ENCODE measurements around the gene NAALADL1. TPM values are rescaled to one million over a fixed set of nuclear protein-coding genes. Genes with fewer than 3 reads are reported as not detected.

NAALADL1 gene
- total and polyA plus RNA-seq, 9 of the 15 experiments (the other 6 are each of a cell fraction or from before 2014, with no cell fraction given) = 0.06 to 0.72 (median 0.22) TPM; not detected in 4

DNA sequence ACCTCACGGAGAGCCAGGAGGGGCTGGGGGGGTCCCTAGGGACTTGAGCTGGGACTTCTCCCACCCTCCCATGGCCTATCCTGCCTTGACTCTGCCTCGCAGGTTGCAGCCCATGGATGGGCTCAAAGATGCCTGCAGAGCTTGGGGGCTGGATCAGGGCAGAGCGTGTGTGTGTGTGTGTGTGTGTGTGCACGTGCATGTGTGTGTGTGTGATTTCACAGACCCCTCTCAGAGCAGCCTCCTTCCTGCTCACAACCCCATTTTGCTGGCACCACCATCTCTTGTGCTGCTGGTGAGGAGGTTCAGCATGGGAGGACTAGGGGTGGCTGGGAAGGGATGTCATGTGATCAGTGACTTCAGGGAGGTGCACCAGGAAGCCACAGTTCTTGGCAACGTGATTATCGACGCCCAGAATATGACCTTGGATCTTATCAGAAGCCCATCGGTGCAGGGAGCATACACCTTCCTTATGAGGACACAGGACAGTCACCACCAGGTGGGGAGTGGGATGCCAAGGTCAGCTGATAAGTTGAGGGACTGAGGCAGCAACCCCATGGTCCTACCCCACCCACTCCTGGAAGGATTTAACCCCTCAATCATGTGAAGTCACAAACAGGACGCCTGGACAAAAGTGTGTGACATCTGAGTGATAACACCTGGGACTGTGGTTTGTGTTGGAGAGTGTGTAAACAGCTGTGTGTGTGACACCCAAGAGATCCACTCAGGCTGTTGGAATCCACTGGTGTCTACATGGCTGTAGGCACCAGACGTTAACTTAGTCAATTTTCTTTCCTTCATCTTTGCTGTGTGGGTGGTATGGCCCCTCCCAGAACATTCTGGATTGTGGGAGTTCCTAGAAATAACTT is 1.8 kb upstream of the NAALADL1 start (continued):
- peak; percentile 93 for TF ChIP-seq TFE3 (CRISPR knock-in tag; IDR thresholded peaks at IDR 0.05)
- TF ChIP-seq ZBTB2 (IDR thresholded peaks at IDR 0.05) = no peak
- TF ChIP-seq BHLHE40 (IDR thresholded peaks at IDR 0.05; ENCODE audit: low read length) = 0 out of 2 replicates have a peak, but pooled peaks have one; percentile 44
- TF ChIP-seq, protein P1, sequence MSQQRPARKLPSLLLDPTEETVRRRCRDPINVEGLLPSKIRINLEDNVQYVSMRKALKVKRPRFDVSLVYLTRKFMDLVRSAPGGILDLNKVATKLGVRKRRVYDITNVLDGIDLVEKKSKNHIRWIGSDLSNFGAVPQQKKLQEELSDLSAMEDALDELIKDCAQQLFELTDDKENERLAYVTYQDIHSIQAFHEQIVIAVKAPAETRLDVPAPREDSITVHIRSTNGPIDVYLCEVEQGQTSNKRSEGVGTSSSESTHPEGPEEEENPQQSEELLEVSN (IDR thresholded peaks at IDR 0.05; ENCODE audit: borderline replicate concordance in 1 of 2, extremely low read depth in 1 of 2, insufficient read depth in 1 of 2, insufficient read length in 1 of 2, low read depth in 1 of 2, low read length in 1 of 2, poor library complexity in 1 of 2, severe bottlenecking in 1 of 2) = peak; percentile 43 to 54
- TF ChIP-seq MCM5 (IDR thresholded peaks at IDR 0.05; ENCODE audit: low read depth) = no peak
- TF ChIP-seq, protein P2, sequence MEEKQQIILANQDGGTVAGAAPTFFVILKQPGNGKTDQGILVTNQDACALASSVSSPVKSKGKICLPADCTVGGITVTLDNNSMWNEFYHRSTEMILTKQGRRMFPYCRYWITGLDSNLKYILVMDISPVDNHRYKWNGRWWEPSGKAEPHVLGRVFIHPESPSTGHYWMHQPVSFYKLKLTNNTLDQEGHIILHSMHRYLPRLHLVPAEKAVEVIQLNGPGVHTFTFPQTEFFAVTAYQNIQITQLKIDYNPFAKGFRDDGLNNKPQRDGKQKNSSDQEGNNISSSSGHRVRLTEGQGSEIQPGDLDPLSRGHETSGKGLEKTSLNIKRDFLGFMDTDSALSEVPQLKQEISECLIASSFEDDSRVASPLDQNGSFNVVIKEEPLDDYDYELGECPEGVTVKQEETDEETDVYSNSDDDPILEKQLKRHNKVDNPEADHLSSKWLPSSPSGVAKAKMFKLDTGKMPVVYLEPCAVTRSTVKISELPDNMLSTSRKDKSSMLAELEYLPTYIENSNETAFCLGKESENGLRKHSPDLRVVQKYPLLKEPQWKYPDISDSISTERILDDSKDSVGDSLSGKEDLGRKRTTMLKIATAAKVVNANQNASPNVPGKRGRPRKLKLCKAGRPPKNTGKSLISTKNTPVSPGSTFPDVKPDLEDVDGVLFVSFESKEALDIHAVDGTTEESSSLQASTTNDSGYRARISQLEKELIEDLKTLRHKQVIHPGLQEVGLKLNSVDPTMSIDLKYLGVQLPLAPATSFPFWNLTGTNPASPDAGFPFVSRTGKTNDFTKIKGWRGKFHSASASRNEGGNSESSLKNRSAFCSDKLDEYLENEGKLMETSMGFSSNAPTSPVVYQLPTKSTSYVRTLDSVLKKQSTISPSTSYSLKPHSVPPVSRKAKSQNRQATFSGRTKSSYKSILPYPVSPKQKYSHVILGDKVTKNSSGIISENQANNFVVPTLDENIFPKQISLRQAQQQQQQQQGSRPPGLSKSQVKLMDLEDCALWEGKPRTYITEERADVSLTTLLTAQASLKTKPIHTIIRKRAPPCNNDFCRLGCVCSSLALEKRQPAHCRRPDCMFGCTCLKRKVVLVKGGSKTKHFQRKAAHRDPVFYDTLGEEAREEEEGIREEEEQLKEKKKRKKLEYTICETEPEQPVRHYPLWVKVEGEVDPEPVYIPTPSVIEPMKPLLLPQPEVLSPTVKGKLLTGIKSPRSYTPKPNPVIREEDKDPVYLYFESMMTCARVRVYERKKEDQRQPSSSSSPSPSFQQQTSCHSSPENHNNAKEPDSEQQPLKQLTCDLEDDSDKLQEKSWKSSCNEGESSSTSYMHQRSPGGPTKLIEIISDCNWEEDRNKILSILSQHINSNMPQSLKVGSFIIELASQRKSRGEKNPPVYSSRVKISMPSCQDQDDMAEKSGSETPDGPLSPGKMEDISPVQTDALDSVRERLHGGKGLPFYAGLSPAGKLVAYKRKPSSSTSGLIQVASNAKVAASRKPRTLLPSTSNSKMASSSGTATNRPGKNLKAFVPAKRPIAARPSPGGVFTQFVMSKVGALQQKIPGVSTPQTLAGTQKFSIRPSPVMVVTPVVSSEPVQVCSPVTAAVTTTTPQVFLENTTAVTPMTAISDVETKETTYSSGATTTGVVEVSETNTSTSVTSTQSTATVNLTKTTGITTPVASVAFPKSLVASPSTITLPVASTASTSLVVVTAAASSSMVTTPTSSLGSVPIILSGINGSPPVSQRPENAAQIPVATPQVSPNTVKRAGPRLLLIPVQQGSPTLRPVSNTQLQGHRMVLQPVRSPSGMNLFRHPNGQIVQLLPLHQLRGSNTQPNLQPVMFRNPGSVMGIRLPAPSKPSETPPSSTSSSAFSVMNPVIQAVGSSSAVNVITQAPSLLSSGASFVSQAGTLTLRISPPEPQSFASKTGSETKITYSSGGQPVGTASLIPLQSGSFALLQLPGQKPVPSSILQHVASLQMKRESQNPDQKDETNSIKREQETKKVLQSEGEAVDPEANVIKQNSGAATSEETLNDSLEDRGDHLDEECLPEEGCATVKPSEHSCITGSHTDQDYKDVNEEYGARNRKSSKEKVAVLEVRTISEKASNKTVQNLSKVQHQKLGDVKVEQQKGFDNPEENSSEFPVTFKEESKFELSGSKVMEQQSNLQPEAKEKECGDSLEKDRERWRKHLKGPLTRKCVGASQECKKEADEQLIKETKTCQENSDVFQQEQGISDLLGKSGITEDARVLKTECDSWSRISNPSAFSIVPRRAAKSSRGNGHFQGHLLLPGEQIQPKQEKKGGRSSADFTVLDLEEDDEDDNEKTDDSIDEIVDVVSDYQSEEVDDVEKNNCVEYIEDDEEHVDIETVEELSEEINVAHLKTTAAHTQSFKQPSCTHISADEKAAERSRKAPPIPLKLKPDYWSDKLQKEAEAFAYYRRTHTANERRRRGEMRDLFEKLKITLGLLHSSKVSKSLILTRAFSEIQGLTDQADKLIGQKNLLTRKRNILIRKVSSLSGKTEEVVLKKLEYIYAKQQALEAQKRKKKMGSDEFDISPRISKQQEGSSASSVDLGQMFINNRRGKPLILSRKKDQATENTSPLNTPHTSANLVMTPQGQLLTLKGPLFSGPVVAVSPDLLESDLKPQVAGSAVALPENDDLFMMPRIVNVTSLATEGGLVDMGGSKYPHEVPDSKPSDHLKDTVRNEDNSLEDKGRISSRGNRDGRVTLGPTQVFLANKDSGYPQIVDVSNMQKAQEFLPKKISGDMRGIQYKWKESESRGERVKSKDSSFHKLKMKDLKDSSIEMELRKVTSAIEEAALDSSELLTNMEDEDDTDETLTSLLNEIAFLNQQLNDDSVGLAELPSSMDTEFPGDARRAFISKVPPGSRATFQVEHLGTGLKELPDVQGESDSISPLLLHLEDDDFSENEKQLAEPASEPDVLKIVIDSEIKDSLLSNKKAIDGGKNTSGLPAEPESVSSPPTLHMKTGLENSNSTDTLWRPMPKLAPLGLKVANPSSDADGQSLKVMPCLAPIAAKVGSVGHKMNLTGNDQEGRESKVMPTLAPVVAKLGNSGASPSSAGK (IDR thresholded peaks at IDR 0.05) = peak; percentile 96
- TF ChIP-seq ESRRA (IDR thresholded peaks at IDR 0.05; ENCODE audit: borderline replicate concordance, low read depth) = peak; percentile 91
- TF ChIP-seq CREM (IDR thresholded peaks at IDR 0.05; ENCODE audit: low read depth) = 0 out of 2 replicates have a peak, but pooled peaks have one; percentile 12
- TF ChIP-seq SNRNP70 (optimal IDR thresholded peaks at IDR 0.05; ENCODE audit: low read depth, low read length) = no peak

Measured in K562 (cell line).